Hematopoietic multipotent progenitor cell treated with erythropoietin and hydrocortisone succinate and interleukin-3 and kit ligand, for 8 days (in vitro differentiated cells): ENCODE results near the gene SIVA1.
A peak's percentile ranks its signal among the peaks of the same experiment; 100 is the strongest.

Experiments
- DNase-seq: peaks from one replicate; pipeline ENCODE4 v3.0.0-alpha.2; 2015

The SIVA1 gene

DNA sequence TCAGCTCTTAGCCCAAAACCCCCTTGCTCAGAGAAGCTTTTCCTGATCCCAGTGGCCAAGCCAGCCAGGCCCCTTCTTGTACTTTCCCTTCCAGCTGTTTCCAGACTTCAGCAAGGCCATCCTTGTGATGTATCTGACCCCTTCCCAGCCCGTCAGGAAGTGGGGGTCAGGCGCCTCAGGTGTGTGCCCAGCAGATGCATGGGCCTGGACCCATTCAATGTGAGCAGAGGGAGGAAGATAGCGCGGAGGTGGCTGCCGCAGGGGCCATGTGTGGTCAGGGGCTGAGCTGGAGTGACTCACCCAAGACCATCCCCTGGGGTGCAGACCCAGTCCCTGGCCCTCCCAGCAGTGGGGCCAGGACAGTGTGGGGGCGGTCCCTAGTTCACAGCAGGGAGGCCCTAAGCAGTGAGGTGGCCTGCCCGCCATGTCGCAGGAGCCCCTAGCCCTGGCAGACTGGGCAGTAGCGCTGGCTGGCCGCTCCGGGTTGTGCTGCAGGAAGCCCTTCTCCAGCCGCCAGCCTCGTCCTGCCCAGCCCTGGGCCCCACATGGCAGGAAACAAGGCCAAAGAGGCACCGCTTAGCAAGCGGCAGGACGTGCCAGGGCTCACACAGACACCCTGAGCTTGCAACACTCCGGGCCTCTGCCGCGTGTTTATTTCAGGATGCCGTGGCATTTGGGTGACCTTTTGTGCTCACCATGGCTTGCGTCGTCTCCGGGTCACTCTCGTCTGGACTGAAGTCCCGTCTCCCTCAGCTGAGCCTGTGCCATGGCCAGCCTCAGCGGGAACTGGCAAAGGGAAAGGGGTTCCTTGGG is 16.9 kb upstream of the SIVA1 start:
- no peak for DNase-seq

DNA sequence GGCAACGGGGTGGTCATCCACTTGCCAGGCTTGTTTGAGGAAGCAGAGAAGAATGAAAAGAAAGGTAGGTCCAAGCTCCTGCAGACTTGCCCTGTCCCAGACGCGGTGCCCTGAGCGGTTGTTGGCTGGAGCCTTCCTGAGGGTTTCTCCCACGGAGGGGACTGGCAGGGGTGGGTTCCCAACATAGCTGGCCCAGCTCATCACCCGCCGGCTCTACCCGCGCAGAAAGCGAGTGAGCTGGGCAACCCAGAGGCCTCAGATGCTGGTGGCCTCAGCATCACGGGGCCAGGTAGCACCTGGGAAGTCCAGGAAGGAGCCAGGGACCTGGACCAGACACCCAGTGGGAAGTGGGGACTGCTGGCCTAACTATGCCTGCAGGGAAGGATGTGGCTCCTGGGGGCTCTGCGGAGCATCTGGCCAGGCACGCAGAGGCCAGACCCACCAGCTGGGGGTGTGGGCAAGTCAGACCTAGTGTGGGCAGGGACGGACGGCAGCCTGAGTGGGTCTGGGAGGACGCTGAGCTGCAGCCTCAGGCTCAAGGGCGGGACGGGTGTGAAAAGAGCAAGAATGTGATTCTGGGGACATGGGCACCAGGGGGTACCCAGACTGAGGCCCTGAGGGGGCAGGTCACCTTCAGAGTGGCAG is 14.4 kb upstream of the SIVA1 start:
- DNase-seq = no peak

GRCh38 chr14:104739026-104739425 is 13.9 kb upstream of the SIVA1 start:
- DNase-seq = no peak

GRCh38 chr14:104739546-104740516 is 13.1 kb upstream of the SIVA1 start:
- no peak for DNase-seq

DNA sequence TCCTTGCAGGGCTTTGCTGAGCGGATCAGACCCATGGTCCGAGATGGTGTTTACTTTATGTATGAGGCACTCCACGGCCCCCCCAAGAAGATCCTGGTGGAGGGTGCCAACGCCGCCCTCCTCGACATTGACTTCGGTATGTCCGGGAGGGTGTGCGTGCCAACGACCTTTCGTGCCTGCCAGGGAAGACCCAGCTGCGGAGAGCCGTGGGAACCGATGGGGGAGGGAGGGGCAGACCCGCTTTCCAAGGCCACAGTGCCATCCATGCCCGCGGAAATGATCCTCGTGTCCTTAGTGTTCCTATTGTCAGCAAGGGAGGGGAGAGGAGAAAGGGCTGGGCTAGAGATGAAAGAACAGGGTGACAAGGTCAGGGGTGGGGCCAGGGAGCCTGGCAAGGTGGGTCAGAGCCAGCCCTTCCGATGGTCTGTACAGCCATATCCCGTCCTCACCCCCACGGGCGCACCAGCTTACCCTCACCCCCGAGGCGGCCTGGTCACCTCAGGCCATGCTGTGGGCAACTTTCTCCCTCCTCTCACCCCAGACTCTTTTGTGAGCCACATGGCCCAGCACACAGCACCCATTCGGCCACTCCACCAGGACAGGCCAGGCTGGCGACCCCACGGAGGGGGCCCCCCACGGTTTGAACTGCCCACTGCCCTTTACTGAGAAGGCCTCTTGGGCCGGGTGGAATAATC is 11.7 kb upstream of the SIVA1 start:
- DNase-seq = no peak

GRCh38 chr14:104741803-104742251 is 11.1 kb upstream of the SIVA1 start:
- DNase-seq = no peak

DNA sequence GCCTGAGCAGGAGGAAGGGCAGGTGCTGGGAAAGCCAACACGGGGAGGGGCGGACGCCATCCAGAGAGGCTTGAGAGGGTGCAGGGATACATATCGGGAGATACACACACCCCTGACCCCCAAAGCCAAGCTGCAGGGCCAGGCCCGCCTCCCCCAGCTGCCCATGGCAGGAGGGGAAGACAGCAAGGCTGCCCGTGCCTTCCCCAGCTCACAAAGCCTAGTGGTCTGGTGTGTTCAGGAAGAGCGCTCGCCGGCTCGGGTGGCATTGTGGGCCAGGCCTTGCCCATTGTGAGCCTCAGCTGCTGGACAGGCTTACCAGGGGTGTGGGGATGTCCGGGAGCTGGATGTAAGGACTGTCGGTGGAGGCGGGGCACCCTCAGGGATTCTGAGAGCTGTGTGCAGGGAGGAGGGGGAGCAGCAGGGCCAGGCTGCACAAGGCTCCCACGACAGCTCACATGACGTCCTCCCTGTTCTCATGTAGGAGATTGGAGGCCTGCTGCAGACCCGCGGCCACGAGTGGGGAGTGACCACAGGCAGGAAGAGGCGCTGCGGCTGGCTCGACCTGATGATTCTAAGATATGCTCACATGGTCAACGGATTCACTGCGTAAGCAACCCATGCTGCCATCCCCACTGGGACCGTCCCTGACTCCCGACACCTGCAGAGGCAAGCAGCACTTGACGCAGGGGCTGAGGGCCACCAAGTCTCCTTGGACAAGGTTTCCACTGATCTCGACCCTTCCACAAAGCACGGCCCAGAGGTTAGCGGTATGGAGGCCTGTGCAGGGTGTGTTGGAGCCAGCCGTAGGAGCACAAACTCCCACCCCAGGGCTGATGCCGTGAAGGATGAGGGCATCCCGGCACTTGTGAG is 10.1 kb upstream of the SIVA1 start:
- DNase-seq = no peak

GRCh38 chr14:104743461-104744380 is 9.2 kb upstream of the SIVA1 start:
- no peak for DNase-seq

- DNase-seq = no peak
These were observed 8.5 kb upstream of the SIVA1 start for GRCh38 chr14:104744484-104744883.

- no peak for DNase-seq
These were observed 7.5 kb upstream of the SIVA1 start for GRCh38 chr14:104745431-104745830.

DNA sequence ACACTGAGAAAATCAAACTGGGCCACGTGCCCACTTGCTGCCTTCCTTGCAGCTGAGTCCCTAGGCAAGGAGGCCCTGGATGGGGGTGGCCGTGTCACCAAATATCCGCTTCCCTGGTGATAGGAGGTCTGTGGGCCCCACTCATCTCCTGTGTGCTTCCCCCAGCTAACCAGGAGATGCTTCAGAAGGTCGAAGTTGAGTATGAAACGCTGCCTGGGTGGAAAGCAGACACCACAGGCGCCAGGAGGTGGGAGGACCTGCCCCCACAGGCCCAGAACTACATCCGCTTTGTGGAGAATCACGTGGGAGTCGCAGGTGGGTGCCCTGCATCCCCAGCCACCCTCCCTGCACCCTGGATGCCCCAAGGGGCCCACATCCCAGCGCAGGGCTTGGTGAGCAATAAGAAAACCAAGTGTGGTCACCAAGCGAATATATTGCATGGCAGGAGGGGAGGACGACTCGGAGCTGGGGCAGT is 6.8 kb upstream of the SIVA1 start:
- DNase-seq = no peak

GRCh38 chr14:104746934-104747481 is 5.9 kb upstream of the SIVA1 start:
- DNase-seq = no peak

DNA sequence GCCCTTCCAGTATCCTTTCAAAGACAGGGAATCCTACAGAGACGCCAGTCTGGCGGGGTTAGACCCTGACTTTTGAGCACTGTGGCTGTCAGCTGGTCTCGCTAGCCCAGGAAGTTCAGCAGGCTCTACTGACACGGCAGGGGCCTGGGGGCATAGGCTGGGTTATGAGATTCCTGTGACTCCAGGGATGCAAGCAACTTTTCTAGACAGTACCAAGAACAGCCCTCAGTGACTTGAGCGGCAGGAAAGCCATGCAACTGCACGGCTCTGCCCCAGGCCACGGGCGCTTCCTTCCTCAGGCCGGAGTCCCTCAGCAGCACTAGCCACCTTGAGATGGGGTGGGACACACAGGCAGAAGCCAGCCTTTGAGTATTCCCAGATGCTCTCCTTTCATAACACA is 5.1 kb upstream of the SIVA1 start:
- no peak for DNase-seq

- DNase-seq = no peak
These were observed 3.8 kb upstream of the SIVA1 start for GRCh38 chr14:104749111-104749649.

- no peak for DNase-seq
These were observed 2.7 kb upstream of the SIVA1 start for GRCh38 chr14:104750056-104750752.

DNA sequence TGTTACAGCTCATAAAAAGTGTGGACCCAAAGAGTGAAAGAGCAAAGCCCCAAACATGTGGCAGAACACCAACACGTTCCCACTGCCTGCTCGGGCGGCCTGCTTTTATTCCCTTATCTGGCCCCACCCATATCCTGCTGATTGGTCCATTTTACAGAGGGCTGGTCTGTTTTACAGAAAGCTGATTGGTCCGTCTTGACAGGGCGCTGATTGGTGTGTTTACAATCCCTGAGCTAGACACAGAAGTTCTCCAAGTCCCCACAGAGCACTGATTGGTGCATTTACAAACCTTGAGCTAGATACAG is 2.2 kb upstream of the SIVA1 start:
- DNase-seq = peak; percentile 57

GRCh38 chr14:104751539-104752422 is 1.2 kb upstream of the SIVA1 start:
- no peak for DNase-seq

DNA sequence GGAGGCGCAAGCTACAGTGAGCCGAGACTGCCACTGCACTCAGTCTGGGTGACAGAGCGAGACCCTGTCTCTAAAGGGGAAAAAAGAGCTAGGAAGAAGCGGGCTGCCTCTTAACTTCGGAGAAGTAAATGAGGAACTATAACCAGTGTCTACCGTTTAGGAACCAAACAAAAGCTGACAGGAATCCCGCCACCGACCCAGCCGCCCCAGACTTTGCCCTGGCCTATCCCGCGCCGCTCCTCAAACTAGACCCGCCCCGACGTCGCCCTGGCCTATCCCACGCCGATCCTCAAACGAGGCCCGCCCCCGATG is 568 bp upstream of the SIVA1 start:
- no peak for DNase-seq
